C4-2B (cell line): ENCODE results near the gene PAQR4.

ENCODE experiments used
- ZFX ChIP-seq: fragments of 450-650 bp; IDR thresholded peaks from 2 replicates; pipeline ENCODE4 v1.6.1; 2017
- TF ChIP-seq, protein P1 (sequence below): fragments of 450-650 bp; conservative IDR thresholded peaks from 2 replicates; pipeline ENCODE4 v1.5.1; 2017; ENCODE audit warnings: mild to moderate bottlenecking

DNA sequence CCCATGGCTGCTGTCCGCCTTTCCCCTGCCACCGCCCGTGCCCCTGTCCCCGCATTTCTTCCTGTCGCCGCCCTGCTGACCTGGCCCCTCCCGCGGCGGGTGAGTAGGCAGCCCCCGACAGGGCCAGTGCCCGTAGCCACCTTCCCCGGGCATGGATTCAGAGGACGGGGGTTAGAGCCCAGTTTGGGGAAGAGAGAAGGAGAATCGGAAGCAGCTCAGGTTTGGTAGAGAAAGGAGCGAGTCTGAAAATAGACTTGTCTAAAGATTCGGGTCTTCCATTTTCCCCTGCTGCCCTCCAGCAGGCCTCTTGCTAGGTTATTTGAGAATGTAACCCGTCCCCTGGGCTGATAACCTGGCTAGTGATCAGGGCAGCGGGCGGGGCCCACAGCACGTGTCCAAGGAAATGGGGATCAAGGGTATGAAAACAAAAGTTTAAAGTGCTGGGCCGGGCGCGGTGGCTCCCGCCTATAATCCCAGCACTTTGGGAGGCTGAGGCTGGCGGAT lies 35.7 kb downstream of the PAQR4 start:
- TF ChIP-seq, protein P1, sequence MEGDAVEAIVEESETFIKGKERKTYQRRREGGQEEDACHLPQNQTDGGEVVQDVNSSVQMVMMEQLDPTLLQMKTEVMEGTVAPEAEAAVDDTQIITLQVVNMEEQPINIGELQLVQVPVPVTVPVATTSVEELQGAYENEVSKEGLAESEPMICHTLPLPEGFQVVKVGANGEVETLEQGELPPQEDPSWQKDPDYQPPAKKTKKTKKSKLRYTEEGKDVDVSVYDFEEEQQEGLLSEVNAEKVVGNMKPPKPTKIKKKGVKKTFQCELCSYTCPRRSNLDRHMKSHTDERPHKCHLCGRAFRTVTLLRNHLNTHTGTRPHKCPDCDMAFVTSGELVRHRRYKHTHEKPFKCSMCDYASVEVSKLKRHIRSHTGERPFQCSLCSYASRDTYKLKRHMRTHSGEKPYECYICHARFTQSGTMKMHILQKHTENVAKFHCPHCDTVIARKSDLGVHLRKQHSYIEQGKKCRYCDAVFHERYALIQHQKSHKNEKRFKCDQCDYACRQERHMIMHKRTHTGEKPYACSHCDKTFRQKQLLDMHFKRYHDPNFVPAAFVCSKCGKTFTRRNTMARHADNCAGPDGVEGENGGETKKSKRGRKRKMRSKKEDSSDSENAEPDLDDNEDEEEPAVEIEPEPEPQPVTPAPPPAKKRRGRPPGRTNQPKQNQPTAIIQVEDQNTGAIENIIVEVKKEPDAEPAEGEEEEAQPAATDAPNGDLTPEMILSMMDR, result no peak
- no peak for TF ChIP-seq ZFX
